NCI-H510A (cell line): Measurements from ENCODE around the gene TSPEAR.

Experiments
- DNase-seq: peaks from one replicate; lab custom pipeline; 2025; lab: John Stamatoyannopoulos, UW

TSPEAR gene

DNA sequence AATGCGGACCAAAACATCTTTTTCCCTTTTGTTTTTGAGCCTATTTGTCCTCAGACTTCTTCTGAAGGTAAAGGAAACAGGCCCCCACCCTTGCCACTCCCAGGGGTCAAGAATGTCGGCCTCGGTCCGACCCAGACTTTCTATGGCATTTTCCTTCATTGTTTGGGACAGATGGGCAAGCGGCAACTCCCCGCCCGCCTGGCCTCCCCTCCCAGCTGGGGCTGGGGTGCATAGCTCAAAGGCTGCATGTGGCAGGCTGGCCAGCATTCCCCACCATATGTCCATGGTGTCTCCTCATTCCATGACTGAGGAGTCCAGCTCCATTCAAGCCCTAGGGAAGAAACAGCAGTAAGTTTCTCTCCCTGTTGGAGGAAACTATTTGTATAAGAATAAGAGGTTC is 29.4 kb upstream of the TSPEAR start:
- no peak for DNase-seq

DNA sequence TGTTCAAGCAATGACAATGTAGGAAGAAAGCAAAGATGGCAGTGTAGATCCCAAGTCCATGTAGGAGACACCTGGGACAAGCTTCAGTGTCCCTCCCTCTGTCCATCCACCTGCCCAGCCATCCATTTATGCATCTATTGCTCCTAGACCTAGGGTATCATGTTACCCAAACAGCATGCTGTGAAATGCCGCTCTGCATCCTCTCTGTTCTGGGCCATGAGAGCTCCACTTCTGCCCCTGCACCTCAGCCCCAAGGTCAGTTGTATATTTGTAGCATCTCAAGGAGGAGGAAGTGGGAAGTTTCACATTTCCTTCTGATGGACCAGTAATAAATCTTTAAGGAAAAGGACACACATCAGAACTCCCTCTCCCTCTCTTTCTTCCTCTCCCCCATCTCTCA is 27.9 kb upstream of the TSPEAR start:
- DNase-seq = no peak

DNA sequence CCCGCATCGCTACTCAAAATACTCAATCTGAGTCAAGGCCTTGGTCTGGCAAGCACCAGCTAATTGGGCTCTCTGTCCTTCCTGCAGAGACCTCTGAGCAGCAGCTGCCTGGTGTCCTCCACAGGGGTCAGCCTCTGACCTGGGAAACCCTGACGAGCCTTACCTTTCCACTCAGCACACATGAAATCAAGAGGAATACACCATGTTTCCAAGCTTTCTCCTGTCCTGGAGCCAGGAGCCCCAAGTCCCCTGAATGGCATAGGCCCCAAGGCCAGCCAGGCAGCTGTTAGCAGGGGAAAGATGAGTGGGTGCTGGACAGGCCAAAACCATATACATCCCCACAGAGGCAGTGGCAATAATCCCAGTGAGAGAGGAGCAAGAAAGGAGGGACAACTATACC is 27.2 kb upstream of the TSPEAR start:
- DNase-seq = no peak

DNA sequence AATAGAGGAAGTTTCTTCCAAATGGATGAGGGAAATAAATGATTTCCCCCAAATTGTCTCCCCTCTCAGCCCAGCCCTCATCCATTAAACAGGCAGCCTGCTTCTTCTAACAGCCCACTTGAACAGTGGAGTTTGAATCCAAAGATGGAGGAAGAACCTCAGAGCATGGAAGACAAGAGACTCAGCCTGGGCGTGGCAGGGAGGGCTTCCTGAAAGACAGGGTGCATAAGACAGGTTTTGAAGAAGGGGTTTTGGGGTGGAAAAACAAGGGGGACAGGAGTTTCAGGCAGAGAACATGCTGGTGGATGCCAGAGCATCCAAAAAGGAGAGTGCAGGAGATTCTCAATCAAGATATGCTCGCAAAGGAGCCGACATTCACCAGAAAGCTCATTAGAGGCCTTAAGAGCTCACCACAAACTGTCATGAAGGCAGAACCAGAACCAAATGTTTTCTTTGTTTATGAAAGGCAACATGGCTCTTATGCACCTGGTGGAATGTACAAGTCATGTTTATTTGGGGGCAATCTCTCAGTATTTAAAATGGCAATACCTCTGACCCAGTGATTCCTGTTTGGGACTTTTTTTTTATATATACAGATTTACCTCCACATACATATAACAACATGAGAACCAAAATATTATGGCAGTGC is 26.5 kb upstream of the TSPEAR start:
- DNase-seq = no peak

DNA sequence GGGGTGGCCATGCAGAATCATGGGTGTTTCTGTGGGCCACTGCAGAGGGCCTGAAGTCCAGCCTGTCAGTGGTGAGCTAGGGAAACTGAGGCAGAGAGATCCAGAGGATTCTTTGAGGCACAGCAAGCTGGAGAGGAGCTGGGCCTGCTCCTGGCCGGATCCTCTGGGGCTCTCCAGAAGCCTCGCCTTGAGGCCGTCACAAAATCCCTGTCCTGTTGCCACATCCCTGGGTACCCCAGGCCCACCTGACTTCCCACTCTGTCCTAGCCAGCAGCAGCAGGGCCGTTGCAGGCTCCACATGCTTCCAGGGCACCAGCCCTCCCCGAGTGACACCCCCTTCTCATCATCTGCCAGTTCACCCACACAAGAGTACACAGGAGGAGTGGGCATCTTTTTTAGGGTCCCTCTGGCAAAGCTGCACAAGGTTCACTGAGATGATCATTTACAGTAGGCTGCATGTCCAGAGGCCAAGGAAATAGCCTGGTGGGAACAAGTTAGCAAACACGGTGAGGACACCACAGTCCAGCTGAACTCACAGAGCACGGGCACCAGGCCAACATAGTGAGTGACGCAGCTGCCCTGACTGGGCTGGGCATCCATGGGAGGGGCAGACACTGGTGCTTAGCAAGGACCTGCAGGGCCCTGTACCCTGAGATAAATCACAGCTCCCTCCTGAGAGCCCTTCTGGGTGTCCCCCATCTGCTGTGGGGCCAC is 25.1 kb upstream of the TSPEAR start:
- DNase-seq = no peak

DNA sequence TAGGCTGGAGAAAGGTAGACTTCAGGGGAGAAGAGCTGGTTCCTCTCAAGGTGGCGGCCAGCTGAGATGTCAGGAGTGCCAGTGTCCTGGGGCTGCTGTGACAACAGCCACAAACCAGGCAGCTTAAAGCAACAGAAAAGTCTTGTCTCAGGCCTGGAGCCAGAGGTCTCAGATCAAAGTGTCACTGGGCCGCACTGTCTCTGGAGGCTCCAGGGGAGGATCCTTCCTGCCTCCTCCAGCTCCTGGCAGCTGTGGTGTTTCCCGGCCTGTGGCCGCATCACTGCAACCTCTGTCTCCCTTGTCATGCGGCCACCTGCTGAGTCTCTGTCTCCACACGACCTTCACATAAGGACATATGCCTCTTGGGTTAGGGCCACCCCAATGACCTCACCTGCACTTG is 24.4 kb upstream of the TSPEAR start:
- DNase-seq = no peak

DNA sequence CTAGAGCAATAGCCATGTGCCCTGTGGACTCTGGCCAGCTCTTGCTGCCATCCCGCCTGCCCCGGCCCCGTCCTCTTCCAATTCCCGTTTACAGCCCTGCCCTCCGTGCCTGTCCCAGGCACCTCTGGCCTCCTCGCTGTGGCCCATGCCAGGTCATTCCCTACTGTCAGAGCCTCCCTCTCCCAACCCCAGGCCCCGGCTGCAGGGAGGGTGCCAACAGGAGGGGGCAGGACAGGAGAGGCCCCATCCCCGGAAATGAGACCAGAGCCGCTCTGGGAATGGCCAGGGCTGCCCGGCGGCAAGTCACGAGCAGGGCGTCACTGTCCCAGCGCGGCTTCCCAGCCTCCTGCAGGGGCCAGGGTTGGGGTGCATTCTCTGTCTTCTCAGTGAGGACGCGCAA is 23.5 kb upstream of the TSPEAR start:
- no peak for DNase-seq

DNA sequence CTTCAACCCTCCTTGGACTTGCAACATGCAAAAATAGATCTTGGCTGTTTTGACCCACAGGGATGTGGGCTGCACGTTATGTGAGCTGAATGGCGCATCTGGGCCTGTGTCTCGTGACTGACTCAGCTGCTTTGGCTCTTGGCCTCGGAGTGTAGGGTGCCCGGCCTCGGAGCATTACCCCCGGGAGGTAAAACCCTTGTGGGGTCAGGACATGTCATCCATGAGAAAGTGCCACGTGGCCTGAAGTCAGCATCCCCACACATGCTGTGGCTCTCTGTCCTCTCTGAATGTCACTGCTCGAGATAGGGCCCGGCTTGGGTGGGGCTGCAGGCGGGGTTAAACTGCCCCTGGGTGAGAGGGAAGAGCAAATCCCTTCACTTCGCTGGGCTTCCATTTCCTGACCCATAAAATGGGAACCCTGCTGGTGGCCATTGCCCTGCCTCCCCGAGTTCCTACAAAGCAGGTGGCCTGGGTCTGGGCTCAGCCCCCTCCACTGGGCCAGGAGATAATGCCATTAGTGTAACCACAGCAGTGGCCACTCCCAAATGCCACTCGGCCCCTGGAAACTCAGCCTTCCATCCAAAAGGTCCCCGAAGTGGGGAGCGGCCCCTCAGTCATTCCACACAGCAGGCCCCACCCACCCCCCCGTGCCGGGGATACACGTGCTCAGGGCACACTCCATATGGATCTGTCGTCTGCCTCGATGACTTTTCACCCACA is 22.8 kb upstream of the TSPEAR start:
- DNase-seq = no peak

DNA sequence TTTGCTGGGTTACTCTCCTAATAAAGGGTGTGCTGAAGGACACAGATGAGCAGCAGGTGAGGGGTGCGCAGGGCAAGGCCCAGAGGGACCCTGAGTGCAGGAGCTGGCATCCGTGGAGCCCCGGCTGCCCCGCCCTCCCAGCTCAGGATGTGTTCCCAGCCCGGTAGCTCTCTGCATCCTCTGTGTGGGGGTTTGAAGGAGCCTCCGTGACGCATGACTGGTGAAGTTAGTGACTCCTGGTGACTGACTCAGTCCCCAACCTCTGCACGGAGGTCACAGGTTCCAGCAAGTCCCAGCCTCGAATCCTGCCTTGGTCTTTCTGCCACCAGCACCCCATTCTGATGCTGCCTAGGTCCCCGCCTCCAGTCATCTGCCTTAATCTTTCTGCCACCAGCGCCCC is 21.6 kb upstream of the TSPEAR start:
- DNase-seq = no peak

DNA sequence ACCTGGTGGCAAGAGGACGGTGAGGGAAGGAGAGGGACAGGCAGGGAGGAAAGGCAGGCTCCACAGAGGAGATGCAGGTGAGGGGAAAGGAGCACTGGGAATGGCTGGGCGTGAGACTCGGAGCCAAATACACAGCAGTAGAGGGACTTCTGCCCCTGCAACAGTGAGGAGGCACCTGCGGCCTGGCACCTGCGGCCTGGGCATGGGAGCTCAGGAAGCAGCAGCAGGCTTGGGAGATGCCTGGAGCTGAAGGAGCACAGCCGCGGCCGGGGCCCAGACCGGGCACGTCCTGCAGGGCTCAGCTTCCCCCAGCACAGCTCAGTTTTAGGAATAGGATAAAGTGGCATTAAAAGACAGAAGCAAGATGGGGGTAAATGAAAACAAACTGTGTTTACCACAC is 20.9 kb upstream of the TSPEAR start:
- no peak for DNase-seq

DNA sequence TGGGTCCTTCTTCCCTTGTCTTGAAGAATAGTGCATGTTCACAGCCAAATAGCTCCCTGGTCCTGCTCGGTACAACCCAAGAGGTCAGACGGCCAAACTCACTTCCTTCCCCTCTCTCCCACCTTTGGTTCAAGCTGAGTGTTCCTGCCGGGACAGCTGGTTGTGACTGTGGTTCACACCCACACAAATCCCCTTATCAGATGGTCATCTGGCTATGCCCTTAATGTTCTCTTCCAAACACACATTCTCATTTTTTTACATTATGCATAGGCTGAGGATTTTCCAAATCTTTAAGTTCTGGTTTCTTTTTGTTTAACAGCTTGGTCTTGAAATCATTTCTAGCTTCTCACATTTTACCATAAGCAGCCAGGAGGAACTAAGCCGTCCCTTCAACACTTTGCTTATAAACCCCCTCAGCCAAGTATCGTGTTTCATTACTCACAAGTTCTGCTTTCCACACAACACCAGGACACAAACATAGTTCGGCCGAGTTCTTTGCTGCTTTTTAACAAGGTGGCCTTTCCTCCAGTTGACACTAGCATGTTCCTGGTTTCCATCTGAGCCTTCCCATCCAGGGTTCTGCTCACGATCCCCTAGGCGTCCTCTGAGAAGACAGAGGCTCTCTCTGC is 19.7 kb upstream of the TSPEAR start:
- DNase-seq = no peak

DNA sequence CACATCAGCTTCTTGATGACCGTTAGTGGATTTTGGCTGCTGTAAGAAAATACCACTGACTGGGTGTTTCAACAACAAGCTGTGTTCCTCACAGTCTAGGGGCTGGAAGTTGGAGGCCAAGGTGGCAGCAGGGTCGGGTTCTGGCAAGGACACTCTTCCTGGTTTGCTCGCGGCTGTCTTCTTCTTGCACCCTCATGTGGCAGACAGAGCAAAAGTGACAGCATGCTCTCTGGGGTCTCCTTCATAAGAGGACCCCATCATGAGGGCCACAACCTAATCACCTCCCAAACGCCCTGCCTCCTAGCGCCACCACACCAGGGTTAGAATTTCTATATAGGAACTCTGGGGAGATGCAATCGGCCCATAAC is 18.6 kb upstream of the TSPEAR start:
- no peak for DNase-seq

DNA sequence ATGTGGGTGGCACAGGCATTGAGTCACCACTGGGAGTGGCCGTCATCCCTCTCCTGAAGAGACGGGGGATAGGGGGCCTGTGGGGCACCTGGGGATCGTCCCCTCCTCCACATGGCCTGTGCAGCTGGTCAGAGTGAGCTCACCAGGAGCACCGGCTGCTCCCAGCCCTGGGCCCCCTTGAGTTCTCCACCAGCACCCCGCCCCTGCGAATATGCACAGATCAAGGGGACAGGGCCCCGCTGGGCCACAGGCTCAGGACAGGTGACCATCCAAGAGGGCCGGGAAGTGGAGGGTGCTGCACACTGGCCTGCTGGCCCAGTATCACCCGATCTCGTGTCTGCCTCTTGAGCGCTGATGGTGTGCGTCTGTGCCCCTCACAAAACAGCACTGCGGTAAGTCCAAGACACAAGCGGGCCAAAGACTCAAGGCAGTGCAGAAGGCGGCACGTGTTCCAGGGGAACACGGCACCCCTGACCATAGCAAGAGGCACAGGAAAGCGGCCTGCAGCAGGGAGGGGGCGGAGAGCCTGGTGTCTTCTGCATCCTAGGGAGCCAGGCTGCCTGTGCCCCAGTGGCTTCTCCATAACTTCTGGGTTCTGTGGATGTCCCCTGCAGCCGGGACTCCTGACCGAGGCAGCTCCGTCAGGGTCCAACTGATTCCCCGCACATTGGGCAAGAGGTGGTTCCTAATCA is 18.1 kb upstream of the TSPEAR start:
- no peak for DNase-seq

DNA sequence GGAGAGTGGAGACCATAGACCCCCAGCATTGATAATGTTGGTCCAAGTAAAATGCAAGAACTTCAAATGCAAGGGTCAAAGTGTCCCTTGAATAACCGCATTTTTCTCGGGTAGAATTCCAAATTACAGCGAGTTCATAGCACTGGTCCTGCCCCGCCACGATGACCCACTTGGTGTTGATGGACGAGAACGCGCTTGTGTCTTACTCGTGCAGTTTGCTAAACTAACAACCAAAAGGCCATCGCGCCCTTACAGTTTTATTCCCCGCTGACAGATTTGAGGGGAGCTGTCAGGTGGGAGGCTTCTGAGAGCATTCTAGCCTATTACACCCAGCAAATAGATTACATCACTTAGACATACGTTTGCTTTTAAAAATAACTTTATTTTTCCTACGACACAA is 17.3 kb upstream of the TSPEAR start:
- no peak for DNase-seq

DNA sequence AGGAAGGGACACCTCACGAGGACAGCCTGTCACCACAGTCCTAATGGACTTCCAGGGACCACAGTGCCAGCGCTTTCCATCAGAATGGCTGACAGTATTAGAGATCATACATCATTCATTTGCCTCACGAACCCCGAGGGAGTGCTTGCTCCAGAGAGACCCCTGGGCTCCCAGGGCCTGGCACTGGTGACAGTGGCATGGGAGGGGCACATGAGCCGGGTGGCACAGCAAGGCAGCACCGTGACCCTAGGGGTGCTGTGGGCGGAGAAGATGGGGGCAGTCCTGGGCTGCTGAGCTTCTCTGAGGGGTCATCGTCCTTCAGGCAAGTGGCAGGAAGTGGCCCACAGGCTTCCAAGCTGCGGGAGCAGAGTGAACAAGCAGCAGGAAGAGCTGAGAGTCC is 16.4 kb upstream of the TSPEAR start:
- DNase-seq = no peak

DNA sequence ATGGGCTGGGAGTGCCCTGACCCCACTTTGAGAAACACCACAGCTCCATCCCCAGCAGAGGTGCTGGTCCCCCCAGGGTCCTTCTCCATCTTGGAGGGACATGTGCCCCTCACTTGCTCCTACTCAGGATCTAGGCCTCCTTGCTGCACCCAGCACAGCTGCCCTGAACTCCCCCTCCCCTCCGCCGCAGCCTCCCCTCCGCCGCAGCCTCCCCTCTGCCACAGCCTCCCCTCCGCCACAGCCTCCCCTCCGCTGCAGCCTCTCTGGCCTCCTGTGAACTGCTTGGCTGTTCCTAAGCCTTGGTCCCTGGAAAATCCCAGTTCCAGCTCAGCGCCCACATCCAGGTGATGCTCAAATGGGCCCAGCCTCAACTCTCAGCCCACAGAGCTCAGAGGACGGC is 15.9 kb upstream of the TSPEAR start:
- no peak for DNase-seq

DNA sequence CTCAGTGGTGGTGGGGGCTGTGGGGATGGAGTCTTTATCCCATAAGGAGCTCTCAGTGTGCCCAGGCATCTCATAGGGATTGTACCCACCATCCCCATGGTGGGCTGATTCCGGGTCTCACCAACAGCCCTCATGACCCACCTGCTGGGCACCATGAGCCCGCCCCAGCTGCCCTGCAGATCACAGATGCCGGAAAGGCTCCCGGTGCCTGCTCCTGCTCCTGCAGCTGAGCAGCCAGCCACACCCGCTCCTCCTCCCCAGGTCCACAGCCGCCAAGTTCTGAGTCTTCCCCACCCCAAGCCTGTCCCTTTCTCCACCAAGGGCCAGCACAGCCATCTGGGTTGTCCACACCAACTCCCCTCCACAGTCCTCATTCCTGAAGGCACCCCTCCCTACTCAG is 15.5 kb upstream of the TSPEAR start:
- DNase-seq = no peak

DNA sequence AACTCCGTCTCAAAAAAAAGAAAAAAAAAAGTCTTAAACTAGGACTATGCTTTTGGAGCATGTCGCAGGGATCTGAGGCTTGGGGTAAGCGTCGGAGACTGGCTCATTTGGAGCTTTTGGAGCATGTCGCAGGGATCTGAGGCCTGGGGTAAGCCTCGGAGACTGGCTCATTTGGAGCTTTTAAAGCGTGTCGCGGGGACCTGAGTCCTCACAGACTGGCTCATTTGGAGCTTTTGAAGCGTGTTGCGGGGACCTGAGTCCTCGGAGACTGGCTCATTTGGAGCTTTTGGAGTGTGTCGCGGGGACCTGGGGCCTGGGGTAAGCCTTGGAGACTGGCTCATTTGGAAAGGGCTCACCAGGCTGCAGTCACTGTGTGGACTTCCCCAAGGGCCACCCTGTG is 13.6 kb upstream of the TSPEAR start:
- no peak for DNase-seq

DNA sequence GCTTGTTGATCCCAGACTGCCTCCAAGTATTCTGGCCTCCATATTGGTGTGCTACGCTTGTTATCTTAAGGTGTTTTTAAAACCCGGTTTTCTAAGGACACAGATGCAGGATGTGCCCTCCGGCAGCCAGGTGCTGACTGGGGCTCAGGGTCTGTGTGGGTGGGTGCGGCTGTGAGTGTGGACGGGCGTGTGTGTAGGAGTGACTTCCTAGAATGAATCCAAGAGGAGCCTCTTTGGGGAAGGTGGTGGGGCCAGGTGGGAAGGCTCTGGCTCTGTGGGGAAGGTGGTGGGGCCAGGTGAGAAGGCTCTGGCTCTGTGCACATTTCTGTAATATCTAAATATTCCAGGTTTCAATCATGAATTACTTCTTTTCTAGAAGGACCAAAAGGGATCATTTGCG is 12.8 kb upstream of the TSPEAR start:
- DNase-seq = no peak

DNA sequence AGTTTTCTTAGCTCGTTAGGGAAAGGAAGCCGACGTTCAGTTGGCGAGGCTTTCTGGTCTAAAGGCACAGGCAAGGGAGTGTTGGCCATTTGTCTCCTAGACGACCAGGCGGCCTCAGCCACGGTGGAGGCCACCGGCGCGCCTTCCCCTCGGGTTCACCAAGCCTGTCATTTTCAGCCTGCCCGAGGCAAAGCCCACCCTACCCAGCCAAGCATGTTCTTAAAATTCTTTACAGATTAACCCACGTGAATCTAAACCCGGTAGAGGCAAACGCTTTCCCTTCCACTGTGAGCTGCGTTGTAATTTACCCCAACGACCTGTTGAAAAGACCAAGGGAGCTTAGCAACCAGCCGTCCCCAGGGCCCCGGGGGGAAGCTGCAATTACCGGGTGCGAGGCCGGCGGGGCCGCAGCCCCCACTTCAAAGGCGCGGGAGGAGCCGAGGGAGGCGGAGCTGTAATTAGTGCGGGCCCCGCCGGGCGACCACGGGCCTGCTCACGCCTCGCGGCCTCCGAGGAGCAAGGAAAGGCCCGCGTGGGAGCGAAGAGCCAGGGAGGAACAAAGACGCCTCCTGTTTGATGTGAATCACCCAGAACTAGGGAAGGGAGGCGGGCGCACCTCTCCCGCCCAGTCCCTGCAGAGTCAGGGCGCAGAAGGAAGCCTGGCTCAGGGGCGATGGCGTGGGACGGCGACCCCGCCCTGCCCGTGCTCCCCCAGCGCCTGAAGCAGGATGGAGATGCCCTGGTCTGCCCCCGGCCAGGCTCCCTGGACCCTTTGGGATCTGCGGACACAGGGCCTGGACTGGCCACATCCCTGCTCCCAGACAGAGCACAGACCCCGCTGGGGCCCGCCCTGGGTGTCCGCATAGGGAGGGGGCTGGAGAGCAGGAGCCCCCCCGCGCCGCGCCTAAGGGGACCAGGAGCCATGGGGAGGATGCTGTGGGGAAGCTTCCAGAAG is 12.1 kb upstream of the TSPEAR start:
- DNase-seq = no peak

DNA sequence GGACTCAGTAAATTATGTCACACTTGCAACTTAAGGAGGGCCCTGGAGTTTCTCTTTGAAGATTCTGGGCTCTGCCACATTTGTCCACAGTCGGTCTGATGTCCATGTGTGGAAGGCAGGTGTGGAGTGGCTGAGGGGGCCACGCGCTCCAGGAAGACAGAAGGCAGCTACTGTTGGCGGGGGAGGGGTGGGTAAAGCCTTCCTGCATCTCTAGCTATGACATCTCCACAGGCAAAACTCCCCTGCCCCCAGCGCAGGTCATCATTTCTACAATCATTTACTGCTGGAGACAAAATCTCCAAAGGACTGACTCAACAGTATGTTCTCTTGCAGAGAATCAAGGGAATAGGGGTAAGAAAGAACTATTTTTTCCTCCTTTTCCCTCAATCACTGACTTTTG is 11.4 kb upstream of the TSPEAR start:
- no peak for DNase-seq
